AG10803 (cell line): ENCODE results near the gene EMILIN3.
A peak's percentile ranks its signal among the peaks of the same experiment; 100 is the strongest.

Source experiments
- DNase-seq: peaks from one replicate; pipeline ENCODE4 v3.0.0; 2010; ENCODE audit warnings: low read depth
- H3K4me3 ChIP-seq: 2 replicates; pipeline ENCODE4 v1.5.1; 2011; ENCODE audit warnings: mild to moderate bottlenecking, low read length, control low read depth
- TF ChIP-seq, protein P1 (sequence below): conservative IDR thresholded peaks from 2 replicates; pipeline ENCODE4 v1.5.1; 2011; ENCODE audit warnings: mild to moderate bottlenecking, low read length, control low read depth, inconsistent platforms

The EMILIN3 gene, protein sequence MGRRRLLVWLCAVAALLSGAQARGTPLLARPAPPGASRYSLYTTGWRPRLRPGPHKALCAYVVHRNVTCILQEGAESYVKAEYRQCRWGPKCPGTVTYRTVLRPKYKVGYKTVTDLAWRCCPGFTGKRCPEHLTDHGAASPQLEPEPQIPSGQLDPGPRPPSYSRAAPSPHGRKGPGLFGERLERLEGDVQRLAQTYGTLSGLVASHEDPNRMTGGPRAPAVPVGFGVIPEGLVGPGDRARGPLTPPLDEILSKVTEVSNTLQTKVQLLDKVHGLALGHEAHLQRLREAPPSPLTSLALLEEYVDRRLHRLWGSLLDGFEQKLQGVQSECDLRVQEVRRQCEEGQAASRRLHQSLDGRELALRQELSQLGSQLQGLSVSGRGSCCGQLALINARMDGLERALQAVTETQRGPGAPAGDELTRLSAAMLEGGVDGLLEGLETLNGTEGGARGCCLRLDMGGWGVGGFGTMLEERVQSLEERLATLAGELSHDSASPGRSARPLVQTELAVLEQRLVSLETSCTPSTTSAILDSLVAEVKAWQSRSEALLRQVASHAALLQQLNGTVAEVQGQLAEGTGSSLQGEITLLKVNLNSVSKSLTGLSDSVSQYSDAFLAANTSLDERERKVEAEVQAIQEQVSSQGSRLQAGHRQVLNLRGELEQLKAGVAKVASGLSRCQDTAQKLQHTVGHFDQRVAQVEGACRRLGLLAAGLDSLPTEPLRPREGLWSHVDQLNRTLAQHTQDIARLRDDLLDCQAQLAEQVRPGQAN

DNA sequence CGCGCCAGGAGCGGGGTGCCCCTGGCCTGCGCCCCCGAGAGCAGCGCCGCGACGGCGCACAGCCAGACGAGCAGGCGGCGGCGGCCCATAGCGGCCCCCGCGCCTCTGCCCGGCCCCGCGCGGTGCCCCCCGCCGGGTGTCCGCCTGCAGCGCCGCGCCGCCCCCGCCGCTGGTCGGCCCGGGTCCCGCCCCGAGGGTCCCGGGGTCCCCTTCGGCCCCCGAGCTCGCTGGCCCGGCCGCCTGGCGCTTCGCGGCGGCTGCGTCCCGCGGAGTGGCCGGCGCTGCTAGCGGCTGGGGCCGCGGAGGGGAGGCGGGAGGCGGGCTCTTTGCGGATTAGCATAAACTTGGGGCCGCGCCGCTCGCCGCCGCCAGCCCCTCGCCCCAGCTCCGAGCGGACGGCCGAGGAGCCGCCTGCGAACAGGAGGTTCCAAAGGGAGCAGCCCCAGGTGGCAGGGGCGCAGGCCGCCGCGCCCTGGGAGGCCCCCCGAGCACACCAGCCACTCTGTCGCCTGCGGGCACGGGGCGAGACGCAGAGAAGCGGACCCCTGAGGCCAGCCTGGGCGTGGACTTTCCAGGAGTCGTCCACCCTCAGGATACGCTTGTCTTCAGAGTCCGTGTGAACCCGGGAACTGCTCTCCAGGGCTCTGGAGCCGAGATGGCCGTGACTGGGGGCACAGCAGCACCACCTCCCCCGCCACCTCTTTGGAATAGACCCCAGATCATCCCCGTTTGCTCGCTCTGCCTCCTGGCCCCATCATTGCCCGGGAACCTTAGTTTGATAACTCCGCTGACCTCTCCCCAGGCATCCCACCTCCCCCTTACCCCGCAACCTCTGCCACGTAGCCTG is at the start of gene EMILIN3:
Gene EMILIN3, minus strand, starts transcription at position 273 of the 847 bp plus-strand sequence. Its CDS starts 184 bp downstream, at position 89.
- no peak within 1 kb of the TSS for H3K4me3 ChIP-seq
- TF ChIP-seq, protein P1, sequence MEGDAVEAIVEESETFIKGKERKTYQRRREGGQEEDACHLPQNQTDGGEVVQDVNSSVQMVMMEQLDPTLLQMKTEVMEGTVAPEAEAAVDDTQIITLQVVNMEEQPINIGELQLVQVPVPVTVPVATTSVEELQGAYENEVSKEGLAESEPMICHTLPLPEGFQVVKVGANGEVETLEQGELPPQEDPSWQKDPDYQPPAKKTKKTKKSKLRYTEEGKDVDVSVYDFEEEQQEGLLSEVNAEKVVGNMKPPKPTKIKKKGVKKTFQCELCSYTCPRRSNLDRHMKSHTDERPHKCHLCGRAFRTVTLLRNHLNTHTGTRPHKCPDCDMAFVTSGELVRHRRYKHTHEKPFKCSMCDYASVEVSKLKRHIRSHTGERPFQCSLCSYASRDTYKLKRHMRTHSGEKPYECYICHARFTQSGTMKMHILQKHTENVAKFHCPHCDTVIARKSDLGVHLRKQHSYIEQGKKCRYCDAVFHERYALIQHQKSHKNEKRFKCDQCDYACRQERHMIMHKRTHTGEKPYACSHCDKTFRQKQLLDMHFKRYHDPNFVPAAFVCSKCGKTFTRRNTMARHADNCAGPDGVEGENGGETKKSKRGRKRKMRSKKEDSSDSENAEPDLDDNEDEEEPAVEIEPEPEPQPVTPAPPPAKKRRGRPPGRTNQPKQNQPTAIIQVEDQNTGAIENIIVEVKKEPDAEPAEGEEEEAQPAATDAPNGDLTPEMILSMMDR: no peak
- no peak for DNase-seq

DNA sequence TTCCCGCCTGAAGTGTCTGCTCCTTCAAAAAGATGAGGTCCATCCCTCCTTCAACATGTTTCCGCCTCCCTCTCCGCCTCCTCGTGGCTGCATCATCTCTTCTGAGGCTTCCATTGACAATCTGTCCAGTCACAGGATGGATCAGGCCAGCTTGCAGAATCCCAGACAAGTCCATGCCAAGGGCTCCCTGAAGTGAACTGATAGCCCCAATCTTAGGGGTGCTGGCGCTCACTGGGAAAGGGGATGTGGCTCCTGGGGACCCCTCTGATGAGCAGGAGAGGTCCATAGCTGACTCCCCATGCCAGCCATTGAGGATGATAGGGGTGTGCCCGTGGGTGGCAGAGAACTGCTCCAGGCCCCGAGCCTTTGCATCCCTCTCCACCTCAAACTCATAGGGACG is 48.6 kb upstream of the EMILIN3 start:
- H3K4me3 ChIP-seq: no peak overlapping the region
- TF ChIP-seq, protein P1: no peak

DNA sequence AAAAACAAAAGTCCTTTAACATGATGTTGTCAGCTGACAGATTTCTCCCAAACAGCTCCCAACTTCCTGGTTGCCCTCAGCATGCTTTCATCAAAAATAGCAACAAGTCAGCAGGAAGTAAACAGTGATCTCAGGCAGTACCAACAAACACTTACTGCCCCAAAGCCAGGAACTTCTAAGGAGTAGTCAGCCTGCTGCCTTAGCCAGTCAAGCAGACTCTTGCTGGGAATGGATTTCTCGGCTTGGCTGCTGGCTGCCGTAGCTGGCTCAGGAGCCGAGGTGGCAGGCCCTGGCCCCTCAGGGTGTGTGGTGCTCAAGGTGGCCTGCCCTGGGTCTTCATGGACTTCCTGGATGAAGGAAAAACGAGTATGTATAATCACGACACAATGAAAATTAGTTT is 46.6 kb upstream of the EMILIN3 start:
- DNase-seq: no peak
- no peak overlapping the region for H3K4me3 ChIP-seq
- TF ChIP-seq, protein P1: no peak

More for the DNA sequence above, 48.6 kb upstream of the EMILIN3 start:
- no peak for DNase-seq

DNA sequence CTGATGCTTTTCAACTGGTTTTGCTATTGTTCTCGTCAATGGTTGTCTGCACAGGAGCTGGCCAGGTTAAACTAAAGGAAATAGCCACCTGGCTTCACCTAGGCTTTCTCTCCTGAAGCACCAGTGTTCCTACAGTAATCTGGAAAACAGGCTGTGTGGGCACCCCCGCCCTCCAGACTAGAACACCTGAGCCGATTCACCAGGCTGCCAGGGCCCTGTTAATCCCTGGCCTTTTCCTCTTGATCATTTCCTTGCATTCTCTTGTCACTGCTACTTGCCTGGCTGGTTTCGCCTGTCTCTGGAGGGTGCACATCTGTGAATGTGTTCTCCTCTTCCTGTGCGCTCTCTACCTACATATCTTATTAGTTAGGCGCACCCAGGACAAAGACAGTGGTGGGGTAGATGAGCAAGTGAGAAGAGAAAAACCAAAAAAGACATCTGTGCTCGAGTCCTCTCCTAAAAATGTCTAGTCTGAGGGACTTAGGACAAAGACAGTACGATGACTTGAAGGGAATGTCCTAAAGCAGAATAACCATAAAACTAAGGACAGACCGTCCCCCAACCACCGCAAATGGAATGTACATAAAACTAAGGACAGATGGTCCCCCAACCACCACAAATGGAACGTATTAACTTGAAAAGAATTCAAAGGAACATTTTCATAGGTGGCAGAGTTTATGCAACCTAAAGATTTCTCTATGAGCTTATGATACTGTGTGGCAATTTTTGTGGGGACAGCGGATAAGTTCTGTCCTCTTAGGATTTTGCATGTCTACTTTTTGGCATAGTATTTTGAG is 45.9 kb upstream of the EMILIN3 start:
- H3K4me3 ChIP-seq: no peak overlapping the region
- DNase-seq: no peak
- TF ChIP-seq, protein P1: no peak

DNA sequence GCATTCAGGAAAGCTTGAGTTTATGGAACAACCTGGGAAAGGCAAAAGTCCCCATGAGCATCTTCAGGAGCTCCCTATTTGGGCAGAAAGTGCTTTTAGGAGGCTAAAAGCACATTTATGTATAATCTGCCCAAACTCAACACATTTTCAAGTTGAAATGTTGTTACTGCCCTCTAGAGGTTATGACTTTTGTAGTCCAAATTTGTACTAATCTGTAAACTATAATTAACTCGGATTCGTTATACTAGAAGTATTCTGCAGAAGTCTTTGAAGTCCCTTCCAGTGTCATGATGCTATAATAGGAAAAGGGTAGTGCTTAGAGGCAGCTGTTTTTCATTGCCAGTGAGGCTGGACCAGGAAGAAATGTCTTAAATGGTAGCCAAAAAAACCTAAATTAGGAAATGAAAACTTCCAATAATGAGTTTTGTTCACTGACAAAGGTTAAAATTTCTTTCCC is 44.8 kb upstream of the EMILIN3 start:
- TF ChIP-seq, protein P1: peak; percentile 58
- no peak overlapping the region for H3K4me3 ChIP-seq
- peak; percentile 74 for DNase-seq

DNA sequence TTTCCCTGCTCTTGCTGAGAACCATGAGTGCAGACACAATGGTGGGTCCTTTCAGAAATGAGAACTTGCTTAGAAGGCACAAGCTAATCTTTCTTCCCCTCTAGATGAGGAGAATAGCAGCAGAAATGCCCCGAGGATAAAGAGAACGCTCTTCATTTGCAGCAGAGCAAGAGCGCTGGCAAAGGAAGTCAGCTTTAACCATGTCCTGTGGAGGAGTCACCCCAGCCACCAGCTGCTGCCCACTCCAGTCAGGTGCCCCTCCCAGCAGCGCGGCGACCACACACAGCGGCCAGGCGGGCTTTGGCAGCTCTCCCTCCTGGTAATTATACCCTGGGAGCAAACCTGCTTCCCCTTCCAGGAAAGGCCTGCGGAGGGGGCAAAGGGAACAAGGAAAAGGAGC is 42.4 kb upstream of the EMILIN3 start:
- H3K4me3 ChIP-seq: no peak overlapping the region
- TF ChIP-seq, protein P1: no peak
- DNase-seq: no peak
